BLaER1 treated with 17β-estradiol and CSF1 and Interleukin-3, amounts not matched to agents 10 nM and 100 nM (cell line): Measurements from ENCODE around the gene PIM3.

Experiments
- H3K27ac ChIP-seq, 11 experiments: shearing (Covaris generic); formaldehyde crosslinking; 2 replicates each; pipeline ENCODE4 v1.8.1; 2022
- H3K27me3 ChIP-seq, 11 experiments: shearing (Covaris generic); formaldehyde crosslinking; 2 replicates each; pipeline ENCODE4 v1.8.1; 2022
- H3K36me3 ChIP-seq, 11 experiments: shearing (Covaris generic); formaldehyde crosslinking; 2 replicates each; pipeline ENCODE4 v1.8.1; 2022
- H3K4me1 ChIP-seq, 10 experiments: shearing (Covaris generic); formaldehyde crosslinking; 2 replicates each; pipeline ENCODE4 v1.8.1; 2022
- H3K4me2 ChIP-seq, 11 experiments: shearing (Covaris generic); formaldehyde crosslinking; 2 replicates each; pipeline ENCODE4 v1.8.1; 2022
- H3K4me3 ChIP-seq, 10 experiments: shearing (Covaris generic); formaldehyde crosslinking; 2 replicates each; pipeline ENCODE4 v1.8.1; 2022
- H3K9ac ChIP-seq, 11 experiments: shearing (Covaris generic); formaldehyde crosslinking; 2 replicates each; pipeline ENCODE4 v1.8.1; 2022
- H3K9me3 ChIP-seq, 11 experiments: shearing (Covaris generic); formaldehyde crosslinking; replicated peaks in 1 of 11; 2 replicates each; pipeline ENCODE4 v1.8.1; 2022
- H4K20me1 ChIP-seq, 11 experiments: shearing (Covaris generic); formaldehyde crosslinking; 2 replicates each; pipeline ENCODE4 v1.8.1; 2022
- Cebpa-rat ChIP-seq, 11 experiments: shearing (Covaris generic); IDR thresholded peaks; 2 replicates each; pipeline ENCODE4 v1.8.1; 2022

The PIM3 gene

DNA sequence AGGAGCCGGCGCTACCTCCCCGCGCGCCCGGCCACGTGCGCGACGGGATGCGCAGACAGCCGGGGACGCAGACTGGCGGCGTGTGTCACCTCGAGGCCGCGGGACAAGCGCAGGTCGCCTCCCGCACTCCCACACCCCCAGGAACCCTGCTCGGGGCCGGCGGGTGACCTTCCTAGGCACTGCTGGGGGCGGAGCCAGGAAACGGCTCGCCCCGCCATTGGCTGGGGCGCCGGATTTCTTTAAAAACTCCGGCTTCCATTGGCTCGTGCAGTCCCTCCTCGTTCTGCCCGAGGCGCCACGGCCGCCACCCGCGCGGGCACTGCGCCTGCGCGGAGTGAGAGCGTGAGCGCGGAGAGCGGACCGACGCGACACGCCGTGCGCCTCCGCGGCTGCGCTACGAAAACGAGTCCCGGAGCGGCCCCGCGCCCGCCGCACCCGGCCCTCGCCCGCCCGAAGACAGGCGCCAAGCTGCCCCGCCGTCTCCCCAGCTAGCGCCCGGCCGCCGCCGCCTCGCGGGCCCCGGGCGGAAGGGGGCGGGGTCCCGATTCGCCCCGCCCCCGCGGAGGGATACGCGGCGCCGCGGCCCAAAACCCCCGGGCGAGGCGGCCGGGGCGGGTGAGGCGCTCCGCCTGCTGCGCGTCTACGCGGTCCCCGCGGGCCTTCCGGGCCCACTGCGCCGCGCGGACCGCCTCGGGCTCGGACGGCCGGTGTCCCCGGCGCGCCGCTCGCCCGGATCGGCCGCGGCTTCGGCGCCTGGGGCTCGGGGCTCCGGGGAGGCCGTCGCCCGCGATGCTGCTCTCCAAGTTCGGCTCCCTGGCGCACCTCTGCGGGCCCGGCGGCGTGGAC lies at the start of gene PIM3:
PIM3 (plus strand) TSS at position 614 of the 846 bp plus-strand sequence; CDS start at position 790, 176 bp downstream.
- peak within 1 kb of the TSS; percentile 97 to 100 (median 98) for H3K4me2 ChIP-seq
- H4K20me1 ChIP-seq: peaks cover 43 to 56% (median 46%) of the 10 kb centered on the region in 11 experiments
- TF ChIP-seq Cebpa-rat (IDR thresholded peaks at IDR 0.05): no peak
- peaks cover 14 to 38% (median 32%) of the 10 kb centered on the region in 11 experiments for H3K36me3 ChIP-seq
- H3K9ac ChIP-seq: peak within 1 kb of the TSS; percentile 81 to 95 (median 94)
- H3K27me3 ChIP-seq: no peaks in the 10 kb centered on the region
- H3K9me3 ChIP-seq: no peaks in the 10 kb centered on the region
- peak within 1 kb of the TSS; percentile 78 to 98 (median 90) for H3K4me3 ChIP-seq
- peaks cover 49 to 79% (median 64%) of the 10 kb centered on the region in 10 experiments for H3K4me1 ChIP-seq
- H3K27ac ChIP-seq: peak within 1 kb of the TSS; percentile 88 to 98 (median 97)

DNA sequence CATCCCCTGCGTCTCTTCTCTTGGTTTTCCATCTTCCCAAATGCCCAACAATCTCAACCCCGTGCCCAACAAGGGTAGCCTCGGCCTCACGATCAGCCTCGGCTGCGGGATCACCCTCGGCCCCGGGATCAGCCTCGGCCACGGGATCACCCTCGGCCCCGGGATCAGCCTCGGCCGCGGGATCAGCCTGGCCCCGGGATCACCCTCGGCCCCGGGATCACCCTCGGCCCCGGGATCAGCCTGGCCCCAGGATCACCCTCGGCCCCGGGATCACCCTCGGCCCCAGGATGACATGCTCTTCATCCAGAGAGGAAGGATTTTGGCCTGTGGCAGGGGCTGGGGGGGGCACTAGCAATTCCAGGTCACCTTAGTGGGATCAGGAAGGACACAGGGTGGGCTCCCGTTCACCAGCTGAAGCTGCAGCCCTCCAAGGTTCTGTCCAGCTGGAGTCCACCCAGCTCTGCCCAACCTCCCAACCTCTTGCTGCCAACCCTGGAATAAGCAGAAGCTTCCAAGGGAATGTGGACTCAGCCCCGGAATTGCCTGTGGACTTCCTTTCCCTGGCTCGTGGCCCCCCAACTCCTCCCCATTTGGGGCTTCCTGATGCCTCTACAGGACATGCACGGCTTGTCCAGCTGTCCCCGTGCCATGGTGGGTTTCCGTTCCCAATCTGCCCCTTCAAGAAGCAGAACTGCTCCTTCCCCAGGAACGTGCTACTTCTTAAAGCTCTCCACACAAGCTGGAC lies 48.5 kb upstream of the PIM3 start:
- Histone ChIP-seq H3K9me3 (no peaks in the 10 kb centered on the region), H3K9ac (no peak overlapping the region), H3K36me3 (peaks cover 54 to 83% (median 71%) of the 10 kb centered on the region in 11 experiments), H3K27me3 (no peaks in the 10 kb centered on the region), H3K4me1 (peaks cover 3 to 19% (median 8%) of the 10 kb centered on the region in 10 experiments; a peak in 19 of 20 replicates), H3K4me2 (no peak overlapping the region), H3K4me3 (no peak overlapping the region), H4K20me1 (peaks cover 4 to 89% (median 31%) of the 10 kb centered on the region in 11 experiments; a peak in 18 of 22 replicates), H3K27ac (no peak overlapping the region)
- TF ChIP-seq Cebpa-rat (IDR thresholded peaks at IDR 0.05): no peak

DNA sequence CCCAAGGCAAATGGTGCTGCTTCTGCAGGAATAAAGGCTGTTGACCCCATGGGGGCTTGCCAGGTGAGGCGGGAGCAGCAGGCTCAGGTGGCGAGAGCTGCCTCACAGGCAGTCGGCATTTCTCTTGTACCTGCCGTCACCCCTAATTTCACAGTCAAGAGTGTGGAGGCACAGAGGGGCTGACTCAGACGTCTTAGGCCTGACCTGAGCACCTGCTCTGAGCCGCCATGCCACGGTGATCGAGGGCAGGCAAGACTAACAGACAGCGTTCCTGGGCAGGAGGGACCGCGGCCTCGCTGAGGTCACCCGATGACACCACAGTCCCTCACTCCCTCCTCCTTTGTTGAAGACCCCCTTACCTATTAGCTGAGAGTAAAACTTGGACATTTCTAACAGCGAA lies 47.5 kb upstream of the PIM3 start:
- peaks cover 45 to 74% (median 61%) of the 10 kb centered on the region in 11 experiments for H3K36me3 ChIP-seq
- no peaks in the 10 kb centered on the region for H3K27me3 ChIP-seq
- peaks cover 4 to 81% (median 28%) of the 10 kb centered on the region in 11 experiments; a peak in 17 of 22 replicates for H4K20me1 ChIP-seq
- no peak overlapping the region for H3K27ac ChIP-seq
- no peak overlapping the region for H3K4me2 ChIP-seq
- peaks cover 7 to 27% (median 16%) of the 10 kb centered on the region in 10 experiments; a peak in 19 of 20 replicates for H3K4me1 ChIP-seq
- no peak overlapping the region for H3K9ac ChIP-seq
- TF ChIP-seq Cebpa-rat (IDR thresholded peaks at IDR 0.05): no peak
- no peak overlapping the region for H3K4me3 ChIP-seq
- no peaks in the 10 kb centered on the region for H3K9me3 ChIP-seq

DNA sequence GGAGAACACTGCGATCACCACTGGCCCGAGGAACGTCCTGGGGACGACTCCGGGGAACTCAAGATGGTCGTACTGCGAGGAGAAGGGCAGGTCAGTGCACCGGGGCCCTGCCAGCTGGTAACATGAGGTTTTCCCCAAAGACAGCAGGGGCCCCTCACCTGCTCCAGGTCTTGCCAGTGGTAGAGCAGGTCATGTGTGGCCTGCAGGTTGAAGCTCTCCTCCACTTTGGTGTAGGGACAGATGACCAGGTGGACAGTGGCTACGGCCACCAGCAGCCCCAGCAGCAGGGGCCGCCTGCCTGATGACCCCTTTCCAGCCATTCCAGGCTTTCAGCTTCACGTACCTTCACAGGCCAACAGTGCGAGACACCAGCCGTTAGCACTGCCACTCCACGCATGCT lies 47.1 kb upstream of the PIM3 start:
- Histone ChIP-seq H3K36me3 (peaks cover 45 to 71% (median 59%) of the 10 kb centered on the region in 11 experiments), H3K4me2 (no peak overlapping the region), H3K27me3 (no peaks in the 10 kb centered on the region), H3K27ac (no peak overlapping the region), H4K20me1 (peaks cover 4 to 81% (median 28%) of the 10 kb centered on the region in 11 experiments; a peak in 17 of 22 replicates), H3K4me3 (no peak overlapping the region), H3K4me1 (peaks cover 7 to 27% (median 16%) of the 10 kb centered on the region in 10 experiments; a peak in 19 of 20 replicates), H3K9me3 (no peaks in the 10 kb centered on the region), H3K9ac (no peak overlapping the region)
- TF ChIP-seq Cebpa-rat (IDR thresholded peaks at IDR 0.05): no peak

DNA sequence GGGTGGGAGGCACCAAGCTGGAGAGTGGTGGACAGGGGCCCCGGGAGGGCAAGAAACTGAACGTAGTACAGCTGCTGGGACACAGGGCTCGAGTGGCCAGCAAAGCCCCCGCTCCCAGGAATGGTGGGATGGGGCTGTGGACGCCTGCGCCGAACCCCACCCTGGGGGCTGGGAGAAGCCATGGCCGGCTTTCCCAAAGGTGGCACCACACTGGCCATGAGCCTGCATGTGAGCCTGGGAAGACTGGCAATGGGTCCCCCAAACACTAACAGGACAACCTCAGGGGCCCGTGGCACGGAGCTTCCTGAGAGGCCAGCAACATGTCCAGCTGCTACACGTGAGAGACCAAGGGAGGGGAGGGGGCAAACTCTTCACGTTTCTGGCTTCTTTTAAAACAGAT lies 46.3 kb upstream of the PIM3 start:
- Histone ChIP-seq H3K9me3 (no peaks in the 10 kb centered on the region), H3K4me2 (no peak overlapping the region), H3K4me3 (no peak overlapping the region), H3K9ac (no peak overlapping the region; a peak in 1 of 22 replicates), H3K36me3 (peaks cover 43 to 64% (median 54%) of the 10 kb centered on the region in 11 experiments), H3K27ac (no peak overlapping the region), H3K27me3 (no peaks in the 10 kb centered on the region), H4K20me1 (peaks cover 4 to 77% (median 28%) of the 10 kb centered on the region in 11 experiments; a peak in 17 of 22 replicates), H3K4me1 (peaks cover 11 to 31% (median 21%) of the 10 kb centered on the region in 10 experiments)
- TF ChIP-seq Cebpa-rat (IDR thresholded peaks at IDR 0.05): no peak

DNA sequence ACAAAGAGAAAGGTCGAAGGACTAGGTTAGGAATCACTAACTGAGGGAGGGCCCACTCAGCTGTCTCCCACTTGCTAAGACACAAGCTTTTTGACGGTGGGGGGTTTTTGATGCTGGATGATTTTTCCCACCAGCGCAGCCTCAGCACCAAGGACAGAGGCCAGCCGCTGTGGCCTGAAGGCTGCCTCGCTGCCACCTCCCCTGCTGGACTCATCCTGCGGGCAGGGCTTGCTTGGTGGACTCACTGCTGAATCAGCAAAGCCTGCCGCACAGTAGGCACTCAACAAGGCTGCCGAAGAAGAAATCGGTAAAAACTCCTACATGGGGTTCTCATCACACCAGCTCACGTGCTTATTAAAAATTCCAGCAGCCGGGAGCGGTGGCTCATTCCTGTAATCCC lies 45.0 kb upstream of the PIM3 start:
- H3K4me1 ChIP-seq: peaks cover 23 to 37% (median 33%) of the 10 kb centered on the region in 10 experiments
- H3K27me3 ChIP-seq: no peaks in the 10 kb centered on the region
- TF ChIP-seq Cebpa-rat (IDR thresholded peaks at IDR 0.05): no peak
- H3K9ac ChIP-seq: no peak overlapping the region
- no peaks in the 10 kb centered on the region for H3K9me3 ChIP-seq
- H3K4me2 ChIP-seq: no peak overlapping the region
- H3K36me3 ChIP-seq: peaks cover 41 to 58% (median 47%) of the 10 kb centered on the region in 11 experiments
- peaks cover 4 to 71% (median 28%) of the 10 kb centered on the region in 11 experiments; a peak in 15 of 22 replicates for H4K20me1 ChIP-seq
- no peak overlapping the region for H3K27ac ChIP-seq
- H3K4me3 ChIP-seq: no peak overlapping the region

DNA sequence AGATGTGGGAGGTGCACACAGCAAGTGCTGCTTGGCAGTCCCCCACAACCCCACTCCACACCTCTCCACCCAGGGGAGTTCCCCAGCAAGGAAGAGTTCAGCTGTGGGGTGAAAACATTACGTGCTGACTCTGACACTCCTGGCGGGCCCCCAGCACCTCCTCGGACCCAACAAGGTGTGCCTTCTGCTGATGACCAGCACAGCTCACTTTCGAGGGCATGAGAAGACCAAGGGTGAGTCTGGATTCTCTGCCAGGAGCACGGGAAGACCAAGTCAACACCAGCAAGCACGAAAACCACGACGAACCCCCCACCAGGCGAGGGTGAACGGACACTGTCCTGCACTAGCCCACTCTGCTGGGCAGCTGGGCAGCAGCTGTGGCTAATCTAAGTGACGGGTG lies 43.7 kb upstream of the PIM3 start:
- TF ChIP-seq Cebpa-rat (IDR thresholded peaks at IDR 0.05): no peak
- no peaks in the 10 kb centered on the region for H3K9me3 ChIP-seq
- H3K4me1 ChIP-seq: peaks cover 23 to 48% (median 45%) of the 10 kb centered on the region in 10 experiments
- H3K27ac ChIP-seq: no peak overlapping the region
- H3K27me3 ChIP-seq: no peaks in the 10 kb centered on the region
- peak overlapping the region; percentile 87 to 100 (median 97) for H3K4me2 ChIP-seq
- peak overlapping the region in 8 of 10 experiments; percentile 73 to 97 (median 92); a peak in 11 of 20 replicates for H3K4me3 ChIP-seq
- peaks cover 4 to 69% (median 22%) of the 10 kb centered on the region in 11 experiments; a peak in 15 of 22 replicates for H4K20me1 ChIP-seq
- peaks cover 40 to 58% (median 46%) of the 10 kb centered on the region in 11 experiments for H3K36me3 ChIP-seq
- H3K9ac ChIP-seq: peak overlapping the region in 9 of 11 experiments; percentile 86 to 98 (median 93); a peak in 10 of 22 replicates

DNA sequence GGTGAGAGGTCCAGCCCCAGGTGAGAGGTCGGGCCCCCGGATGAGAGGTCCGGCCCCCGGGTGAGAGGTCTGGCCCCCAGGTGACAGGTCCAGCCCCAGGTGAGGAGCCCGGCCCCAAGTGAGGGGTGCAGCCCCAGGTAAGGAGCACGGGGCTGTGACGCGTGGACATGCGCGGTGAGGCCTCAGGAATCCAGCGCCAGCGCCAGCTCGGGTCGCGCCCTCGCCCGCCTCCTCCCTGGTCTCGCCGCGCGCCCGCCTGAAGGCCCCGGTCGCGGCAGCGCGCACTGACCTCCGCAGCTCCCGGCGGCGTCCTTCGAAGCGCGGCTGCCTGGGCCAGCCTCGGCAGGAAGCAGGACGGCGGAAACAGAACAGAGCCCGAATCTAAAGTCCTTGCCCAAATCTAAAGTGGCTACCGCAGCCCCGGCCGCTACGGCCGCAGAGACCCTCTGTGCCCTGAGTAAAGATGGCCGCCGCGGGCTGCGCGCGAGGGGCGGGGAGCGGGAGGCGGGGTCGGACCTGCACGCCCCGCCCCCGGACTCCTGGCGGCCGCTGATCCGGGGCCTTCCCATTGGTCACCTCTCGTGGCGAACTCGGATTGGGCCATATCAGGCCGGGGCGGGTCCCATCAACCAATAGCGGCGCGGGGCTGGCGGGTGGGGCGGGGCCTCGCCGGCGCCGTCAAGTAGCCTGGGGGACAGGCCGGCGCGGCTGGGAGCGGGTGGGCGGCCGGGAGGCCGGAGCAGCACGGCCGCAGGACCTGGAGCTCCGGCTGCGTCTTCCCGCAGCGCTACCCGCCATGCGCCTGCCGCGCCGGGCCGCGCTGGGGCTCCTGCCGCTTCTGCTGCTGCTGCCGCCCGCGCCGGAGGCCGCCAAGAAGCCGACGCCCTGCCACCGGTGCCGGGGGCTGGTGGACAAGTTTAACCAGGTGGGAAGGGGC lies 42.3 kb upstream of the PIM3 start, which contains the start of the genes ALG12 and CRELD2:
ALG12 (minus strand) TSS at position 465 of the 937 bp plus-strand sequence. CDS start 4,673 bp downstream, outside the sequence.
CRELD2 (plus strand) TSS at position 661 of the 937 bp plus-strand sequence; CDS start at position 797, 136 bp downstream.
- Histone ChIP-seq H3K27me3 (no peaks in the 10 kb centered on the region), H3K27ac (peak within 1 kb of the TSS; percentile 78 to 93 (median 88)), H3K36me3 (peaks cover 27 to 46% (median 34%) of the 10 kb centered on the region in 11 experiments), H3K9me3 (no peaks in the 10 kb centered on the region), H3K4me3 (peak within 1 kb of the TSS; percentile 73 to 97 (median 90)), H4K20me1 (peaks cover 4 to 60% (median 21%) of the 10 kb centered on the region in 11 experiments; a peak in 15 of 22 replicates), H3K9ac (peak within 1 kb of the TSS; percentile 85 to 98 (median 91)), H3K4me1 (peaks cover 28 to 60% (median 57%) of the 10 kb centered on the region in 10 experiments), H3K4me2 (peak within 1 kb of the TSS; percentile 95 to 100 (median 98))
- no peak for TF ChIP-seq Cebpa-rat (IDR thresholded peaks at IDR 0.05)
